ENCODE data around the gene XYLT1. TPM values are rescaled to one million over a fixed set of nuclear protein-coding genes. Genes with fewer than 3 reads are reported as not detected.

XYLT1 gene
- total and polyA plus RNA-seq, 8 donors = 6.0 to 8.4 (median 7.3) TPM

GRCh38 chr16:17331071-17331607, 139.6 kb downstream of the XYLT1 start:
- H3K27ac ChIP-seq = no peak overlapping the region
- H3K9me3 ChIP-seq = no peaks in the 10 kb centered on the region
- H3K36me3 ChIP-seq = no peaks in the 10 kb centered on the region
- no peaks in the 10 kb centered on the region for H3K4me1 ChIP-seq
- no peak overlapping the region for H3K4me3 ChIP-seq
- ATAC-seq (peak; percentile 28), DNase-seq (no peak)
- no peaks in the 10 kb centered on the region for H3K27me3 ChIP-seq
- intact Hi-C loops (cut with DNase I) = no loop called here
- TF ChIP-seq, protein P1, sequence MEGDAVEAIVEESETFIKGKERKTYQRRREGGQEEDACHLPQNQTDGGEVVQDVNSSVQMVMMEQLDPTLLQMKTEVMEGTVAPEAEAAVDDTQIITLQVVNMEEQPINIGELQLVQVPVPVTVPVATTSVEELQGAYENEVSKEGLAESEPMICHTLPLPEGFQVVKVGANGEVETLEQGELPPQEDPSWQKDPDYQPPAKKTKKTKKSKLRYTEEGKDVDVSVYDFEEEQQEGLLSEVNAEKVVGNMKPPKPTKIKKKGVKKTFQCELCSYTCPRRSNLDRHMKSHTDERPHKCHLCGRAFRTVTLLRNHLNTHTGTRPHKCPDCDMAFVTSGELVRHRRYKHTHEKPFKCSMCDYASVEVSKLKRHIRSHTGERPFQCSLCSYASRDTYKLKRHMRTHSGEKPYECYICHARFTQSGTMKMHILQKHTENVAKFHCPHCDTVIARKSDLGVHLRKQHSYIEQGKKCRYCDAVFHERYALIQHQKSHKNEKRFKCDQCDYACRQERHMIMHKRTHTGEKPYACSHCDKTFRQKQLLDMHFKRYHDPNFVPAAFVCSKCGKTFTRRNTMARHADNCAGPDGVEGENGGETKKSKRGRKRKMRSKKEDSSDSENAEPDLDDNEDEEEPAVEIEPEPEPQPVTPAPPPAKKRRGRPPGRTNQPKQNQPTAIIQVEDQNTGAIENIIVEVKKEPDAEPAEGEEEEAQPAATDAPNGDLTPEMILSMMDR (IDR thresholded peaks at IDR 0.05) = no peak

- H3K27me3 ChIP-seq = no peaks in the 10 kb centered on the region
- no peaks in the 10 kb centered on the region for H3K36me3 ChIP-seq
- intact Hi-C loops (cut with DNase I) = no loop called here
- H3K9me3 ChIP-seq = no peaks in the 10 kb centered on the region
- no peak overlapping the region for H3K27ac ChIP-seq
- TF ChIP-seq, protein P1 (IDR thresholded peaks at IDR 0.05) = no peak
- no peak overlapping the region for H3K4me3 ChIP-seq
- no peaks in the 10 kb centered on the region for H3K4me1 ChIP-seq
- ATAC-seq = peak; percentile 12
- peak in 1 of 4 donors; percentile 63 for DNase-seq
Measured at GRCh38 chr16:17330044-17330443, 140.7 kb downstream of the XYLT1 start.

- no peak for DNase-seq
- Histone ChIP-seq H3K9me3 (no peaks in the 10 kb centered on the region), H3K27ac (no peak overlapping the region), H3K27me3 (no peaks in the 10 kb centered on the region), H3K4me1 (no peaks in the 10 kb centered on the region), H3K36me3 (no peaks in the 10 kb centered on the region), H3K4me3 (no peak overlapping the region)
- intact Hi-C loops (cut with DNase I) = no loop called here
- TF ChIP-seq, protein P1 (IDR thresholded peaks at IDR 0.05) = no peak
- peak; percentile 38 for ATAC-seq
Measured at GRCh38 chr16:17329391-17329790, 141.4 kb downstream of the XYLT1 start.

DNA sequence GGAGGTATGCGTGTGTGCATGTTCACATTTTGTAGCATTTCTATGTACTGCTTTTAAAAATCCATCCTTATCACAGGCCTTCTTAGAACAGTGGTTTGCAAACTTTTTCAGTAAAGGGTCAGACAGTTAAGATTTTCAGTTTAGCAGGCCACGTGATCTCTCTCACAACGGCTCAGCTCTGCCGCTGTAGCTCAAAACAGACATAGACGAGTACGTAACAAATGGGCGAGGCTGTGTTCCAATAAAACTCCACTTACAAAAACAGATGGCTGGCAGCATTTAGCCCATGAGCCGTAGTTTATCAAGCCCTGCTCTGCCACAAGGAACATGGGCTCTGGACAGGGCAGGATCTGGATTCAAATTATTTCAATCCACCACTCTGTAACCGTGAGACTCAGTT, 141.8 kb downstream of the XYLT1 start:
- peak; percentile 39 for ATAC-seq
- no peak overlapping the region for H3K27ac ChIP-seq
- no peaks in the 10 kb centered on the region for H3K9me3 ChIP-seq
- H3K36me3 ChIP-seq = no peaks in the 10 kb centered on the region
- H3K27me3 ChIP-seq = no peaks in the 10 kb centered on the region
- H3K4me1 ChIP-seq = no peaks in the 10 kb centered on the region
- TF ChIP-seq, protein P1 (IDR thresholded peaks at IDR 0.05) = no peak
- intact Hi-C loops (cut with DNase I) = no loop called here
- peak in 1 of 4 donors; percentile 49 for DNase-seq
- H3K4me3 ChIP-seq = no peak overlapping the region

DNA sequence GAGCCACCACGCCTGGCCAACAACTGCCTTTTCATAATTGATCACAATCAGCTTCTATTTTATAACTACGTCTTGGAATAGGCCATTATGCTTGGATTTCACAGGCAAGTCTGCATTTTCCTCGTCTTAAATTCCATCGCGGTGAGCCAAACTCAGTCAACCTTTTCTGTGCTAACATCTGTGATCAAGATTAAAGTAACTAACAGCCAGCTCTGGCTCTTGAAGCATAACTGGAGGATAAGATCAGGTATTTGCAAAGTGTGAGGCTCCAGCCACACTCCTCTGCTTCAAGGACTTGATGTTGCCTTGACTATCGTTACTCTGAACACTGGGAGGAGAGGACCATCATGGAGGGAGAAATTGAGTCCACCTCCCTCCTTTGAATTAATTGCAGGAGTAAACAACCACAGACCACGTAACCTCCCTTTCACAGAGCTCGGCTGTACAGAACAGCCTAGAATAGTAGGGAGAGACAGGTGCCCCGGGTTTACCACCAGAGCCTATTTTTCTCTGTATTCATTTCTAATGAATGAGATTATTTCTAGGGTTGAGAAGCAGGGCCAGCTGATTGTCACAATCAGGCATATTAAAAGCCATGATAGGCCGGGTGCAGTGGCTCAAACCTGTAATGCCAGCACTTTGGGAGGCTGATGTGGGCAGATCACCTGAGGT, 143.0 kb downstream of the XYLT1 start:
- Histone ChIP-seq H3K27me3 (no peaks in the 10 kb centered on the region), H3K4me1 (peaks cover 0 to 5% of the 10 kb centered on the region in 2 donors), H3K4me3 (no peak overlapping the region), H3K9me3 (no peaks in the 10 kb centered on the region), H3K36me3 (no peaks in the 10 kb centered on the region), H3K27ac (no peak overlapping the region)
- ATAC-seq (no peak), DNase-seq (no peak)
- intact Hi-C loops (cut with DNase I) = no loop called here
- TF ChIP-seq, protein P1 (IDR thresholded peaks at IDR 0.05) = no peak
